ENCODE data around the gene TASL.
"Not testable (repeated sequence)": the region's sequence is repeated elsewhere in the genome, so short reads cannot be mapped to it uniquely, and the experiment has no call there.

TASL gene, protein sequence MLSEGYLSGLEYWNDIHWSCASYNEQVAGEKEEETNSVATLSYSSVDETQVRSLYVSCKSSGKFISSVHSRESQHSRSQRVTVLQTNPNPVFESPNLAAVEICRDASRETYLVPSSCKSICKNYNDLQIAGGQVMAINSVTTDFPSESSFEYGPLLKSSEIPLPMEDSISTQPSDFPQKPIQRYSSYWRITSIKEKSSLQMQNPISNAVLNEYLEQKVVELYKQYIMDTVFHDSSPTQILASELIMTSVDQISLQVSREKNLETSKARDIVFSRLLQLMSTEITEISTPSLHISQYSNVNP

DNA sequence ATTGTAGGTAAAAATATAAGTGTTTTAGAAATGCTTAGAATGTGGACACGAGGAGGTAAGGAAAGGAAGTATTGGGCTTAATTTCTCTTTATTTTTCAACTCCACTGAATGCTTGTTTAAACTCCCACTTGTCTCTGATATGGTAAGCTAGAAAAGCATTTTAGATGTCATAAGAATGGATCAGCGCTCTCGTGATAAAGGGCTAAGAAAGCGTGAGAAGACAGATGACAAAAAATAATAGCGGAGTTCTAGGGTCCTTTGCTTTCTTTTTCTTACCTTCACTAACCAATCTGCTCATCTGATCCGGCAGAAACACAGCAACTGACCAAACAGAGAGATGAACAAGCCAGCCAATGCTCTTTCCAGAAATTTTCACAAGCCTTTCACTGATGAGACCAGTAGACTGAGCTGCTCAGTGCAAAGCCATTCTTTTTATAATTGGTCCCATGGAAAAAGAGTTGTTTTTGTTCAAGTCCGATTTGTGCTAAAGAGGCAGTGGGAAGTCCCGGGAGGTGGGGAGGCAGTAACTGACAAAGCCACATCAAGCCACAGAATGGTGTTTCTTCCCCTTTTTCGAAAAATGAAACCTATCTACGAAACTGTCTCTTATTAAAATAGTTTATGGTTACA, at the start of gene TASL:
TSS of gene TASL (minus strand) at position 405 of the 630 bp plus-strand sequence. CDS start 17,411 bp downstream, outside the sequence.
- DNase-seq: no peak

DNA sequence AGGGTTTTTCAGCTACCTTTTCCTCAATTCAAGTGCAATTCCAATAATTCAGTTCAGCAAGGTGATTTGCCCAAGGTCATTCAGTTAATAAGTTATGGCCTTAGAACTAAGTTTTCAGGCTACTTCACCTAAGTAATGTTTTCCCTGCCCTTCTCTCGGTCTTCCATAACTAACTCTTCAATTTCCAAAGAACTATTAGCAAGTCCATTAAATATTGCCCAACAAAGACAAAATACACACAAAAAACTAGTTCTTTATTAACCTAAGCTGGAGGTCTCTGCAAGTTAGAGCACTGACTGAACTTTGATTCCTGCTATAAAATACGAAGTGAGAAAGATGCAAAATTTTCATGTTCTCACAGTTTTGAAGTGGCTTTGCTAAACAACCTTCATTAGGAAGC, 48.8 kb upstream of the TASL start:
- DNase-seq: no peak

DNA sequence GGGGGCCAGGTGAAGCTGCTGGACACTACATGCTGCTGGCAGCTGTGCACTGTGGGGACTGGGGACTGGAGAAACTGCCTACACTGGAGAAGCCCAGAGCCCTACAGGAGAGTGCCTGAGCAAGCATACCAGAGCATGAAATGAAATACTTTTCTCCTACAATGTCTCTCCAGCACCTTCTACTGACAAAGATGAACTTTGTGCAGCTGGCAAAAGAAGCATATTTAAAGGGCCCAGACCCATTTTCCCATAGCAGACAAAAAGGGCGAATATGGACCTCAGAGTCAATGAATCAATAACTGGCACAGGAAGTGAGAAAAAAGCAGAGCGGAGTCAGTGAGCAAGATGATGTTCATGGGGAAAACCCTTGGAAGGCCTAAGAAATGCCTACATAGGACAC, 44.8 kb upstream of the TASL start:
- DNase-seq: no peak

DNA sequence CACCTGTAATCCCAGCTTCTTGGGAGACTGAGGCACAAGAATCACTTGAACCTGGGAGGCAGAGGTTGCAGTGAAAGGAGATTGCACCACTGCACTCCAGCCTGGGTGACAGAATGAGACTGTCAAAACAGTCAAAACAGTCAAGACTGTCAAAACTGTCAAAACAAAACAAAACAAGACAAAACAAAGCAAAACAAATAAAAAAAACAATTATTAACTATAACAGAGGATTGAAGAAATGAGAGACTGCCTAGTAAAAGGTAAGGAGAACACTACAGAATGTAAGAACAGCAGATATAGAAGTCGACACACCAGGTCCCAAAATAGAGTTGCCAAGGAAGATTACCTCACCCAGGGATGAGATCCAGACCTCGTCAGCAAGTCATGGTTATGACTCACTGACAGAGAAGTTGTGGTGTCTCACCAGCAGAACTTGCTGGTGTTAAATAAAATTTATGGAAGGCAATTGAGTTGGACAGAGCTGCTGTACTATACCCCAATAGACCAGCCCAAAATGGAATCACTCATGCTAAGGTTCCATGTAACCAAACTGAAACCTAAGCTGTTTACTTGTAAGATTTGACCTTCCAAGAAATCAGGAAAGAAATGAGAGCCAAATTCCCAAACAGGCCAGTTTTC, 43.5 kb upstream of the TASL start:
- DNase-seq: no peak

DNA sequence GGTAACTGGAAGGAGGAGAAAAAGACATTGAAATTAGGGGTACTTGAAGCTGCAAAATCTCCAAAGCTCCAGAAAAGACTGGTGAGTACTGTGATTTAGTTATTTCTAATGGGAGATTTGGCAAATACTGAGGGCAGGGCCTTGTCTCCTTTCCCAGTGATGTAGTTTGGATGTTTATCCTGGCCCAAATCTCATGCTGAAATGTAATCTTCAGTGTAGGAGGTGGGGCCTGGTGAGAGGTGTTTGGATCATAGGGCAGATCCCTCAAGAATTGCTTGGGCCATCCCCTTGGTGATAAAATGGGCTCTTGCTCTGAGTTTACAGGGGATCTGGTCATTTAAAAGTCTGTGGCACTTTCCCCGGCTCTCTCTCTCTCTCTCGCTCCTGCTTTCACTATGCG, 42.6 kb upstream of the TASL start:
- no peak for DNase-seq

DNA sequence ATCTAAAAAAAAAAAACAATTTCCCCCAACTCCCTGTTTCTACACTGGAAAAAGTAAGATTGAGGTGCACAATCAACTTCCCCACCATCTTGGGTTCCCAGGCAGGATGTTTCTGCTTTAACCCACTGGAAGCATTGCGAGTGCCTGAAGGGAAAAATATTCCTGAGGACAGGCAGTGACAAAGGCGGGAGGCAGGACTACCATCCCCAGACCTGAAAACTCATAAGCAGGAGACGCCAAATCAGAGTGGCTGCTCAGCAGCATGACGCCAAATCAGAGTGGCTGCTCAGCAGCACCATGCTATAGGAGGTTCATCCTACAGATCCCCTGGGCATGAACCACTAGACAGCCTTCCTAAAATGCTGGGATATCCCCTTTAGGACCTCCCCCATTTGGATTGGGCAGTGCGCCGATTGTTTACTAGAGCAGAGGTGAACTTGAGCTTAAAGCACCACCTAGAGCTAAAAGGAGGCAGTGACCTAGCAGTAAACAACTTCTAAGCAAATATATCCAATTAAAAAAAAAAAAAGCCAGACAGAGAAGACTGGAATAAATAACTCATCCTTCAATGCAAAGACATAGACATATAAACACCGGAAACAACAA, 40.7 kb upstream of the TASL start:
- no peak for DNase-seq

DNA sequence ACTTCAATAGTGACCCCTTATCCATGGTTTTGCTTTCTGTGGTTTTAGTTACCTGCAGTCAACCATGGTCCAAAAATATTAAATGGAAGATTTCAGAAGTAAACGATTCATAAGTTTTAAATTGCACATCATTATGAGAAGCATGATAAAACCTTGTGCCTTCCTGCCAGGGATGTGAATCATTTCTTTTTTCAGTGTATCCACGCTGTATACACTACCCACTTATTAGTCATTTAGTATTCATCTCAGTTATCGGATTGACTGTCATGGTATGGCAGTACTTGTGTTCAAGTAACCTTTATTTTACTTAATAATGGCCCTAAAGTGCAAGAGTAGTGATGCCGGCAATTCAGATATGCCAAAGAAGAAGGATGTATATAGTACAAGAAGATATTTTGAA, 37.7 kb upstream of the TASL start:
- DNase-seq: no peak

DNA sequence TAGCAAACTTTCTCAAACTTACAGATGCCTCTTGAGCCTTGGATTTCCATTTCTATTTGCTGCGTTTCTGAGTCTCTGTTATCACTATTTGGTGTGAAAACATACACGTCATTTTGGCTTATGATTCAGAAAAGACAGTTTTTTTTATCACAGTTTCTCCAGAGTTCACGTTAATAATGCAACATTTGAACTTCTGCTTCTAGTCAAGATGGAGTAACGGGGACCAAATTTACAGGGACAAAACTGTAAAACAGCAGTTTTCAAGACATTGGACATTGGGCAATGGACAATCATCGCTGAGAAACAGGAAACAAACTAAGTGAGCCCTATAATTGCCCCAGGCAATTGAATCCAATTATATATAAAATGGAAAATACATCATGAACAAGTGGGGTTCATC, 36.2 kb upstream of the TASL start:
- no peak for DNase-seq

DNA sequence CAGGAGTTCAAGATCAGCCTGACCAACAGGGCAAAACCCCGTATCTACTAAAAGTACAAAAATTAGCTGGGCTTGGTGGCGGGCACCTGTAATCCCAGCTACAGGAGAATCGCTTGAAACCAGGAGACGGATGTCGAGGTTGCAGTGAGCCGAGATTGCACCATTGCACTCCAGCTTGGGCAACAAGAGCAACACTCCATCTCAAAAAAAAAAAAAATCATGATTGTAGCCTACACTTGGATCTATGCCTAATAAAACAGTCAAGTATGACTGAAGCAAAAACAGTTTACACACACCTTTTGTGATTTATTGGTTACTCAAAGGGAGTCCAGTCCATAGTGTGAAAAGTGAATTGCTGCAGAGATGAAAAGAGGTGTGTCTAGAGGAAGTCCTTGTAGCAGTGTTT, 34.7 kb upstream of the TASL start:
- DNase-seq: no peak

DNA sequence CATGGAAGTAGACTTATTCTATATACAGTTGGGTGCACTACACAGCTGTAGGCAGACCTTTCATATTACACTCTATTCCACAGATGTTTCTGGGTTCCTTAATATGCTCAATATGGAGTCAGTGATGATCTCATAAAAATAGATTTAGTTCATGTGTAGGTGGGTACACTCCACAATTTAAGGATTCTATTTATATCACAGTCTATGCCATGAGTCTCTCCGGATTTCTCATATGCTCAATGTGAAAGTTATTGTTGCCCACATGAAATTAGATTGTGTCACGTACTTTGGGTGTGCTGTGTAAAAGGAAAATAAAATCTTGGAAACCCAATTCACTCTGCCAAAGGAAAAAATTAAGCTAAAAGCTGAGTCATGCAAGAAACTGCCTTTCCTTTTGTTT, 32.5 kb upstream of the TASL start:
- no peak for DNase-seq

DNA sequence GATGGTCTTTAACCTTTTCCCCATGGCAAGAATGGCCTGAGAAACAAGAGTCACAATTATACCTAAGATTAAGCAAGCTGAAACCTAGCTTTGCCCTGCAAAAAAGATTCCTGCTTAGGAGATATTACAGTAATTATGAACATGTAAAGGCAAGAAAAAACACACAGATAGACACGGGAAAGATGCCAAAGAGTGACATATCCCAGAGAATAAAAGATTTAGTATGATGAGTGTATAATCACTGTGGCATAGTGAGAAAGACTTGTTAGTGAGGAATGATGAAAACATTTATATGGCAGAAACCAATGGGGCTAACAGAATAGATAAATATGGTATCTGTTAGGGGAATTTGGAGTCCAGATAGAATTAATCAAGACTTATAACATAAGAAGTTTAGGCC, 29.6 kb upstream of the TASL start:
- DNase-seq: no peak

DNA sequence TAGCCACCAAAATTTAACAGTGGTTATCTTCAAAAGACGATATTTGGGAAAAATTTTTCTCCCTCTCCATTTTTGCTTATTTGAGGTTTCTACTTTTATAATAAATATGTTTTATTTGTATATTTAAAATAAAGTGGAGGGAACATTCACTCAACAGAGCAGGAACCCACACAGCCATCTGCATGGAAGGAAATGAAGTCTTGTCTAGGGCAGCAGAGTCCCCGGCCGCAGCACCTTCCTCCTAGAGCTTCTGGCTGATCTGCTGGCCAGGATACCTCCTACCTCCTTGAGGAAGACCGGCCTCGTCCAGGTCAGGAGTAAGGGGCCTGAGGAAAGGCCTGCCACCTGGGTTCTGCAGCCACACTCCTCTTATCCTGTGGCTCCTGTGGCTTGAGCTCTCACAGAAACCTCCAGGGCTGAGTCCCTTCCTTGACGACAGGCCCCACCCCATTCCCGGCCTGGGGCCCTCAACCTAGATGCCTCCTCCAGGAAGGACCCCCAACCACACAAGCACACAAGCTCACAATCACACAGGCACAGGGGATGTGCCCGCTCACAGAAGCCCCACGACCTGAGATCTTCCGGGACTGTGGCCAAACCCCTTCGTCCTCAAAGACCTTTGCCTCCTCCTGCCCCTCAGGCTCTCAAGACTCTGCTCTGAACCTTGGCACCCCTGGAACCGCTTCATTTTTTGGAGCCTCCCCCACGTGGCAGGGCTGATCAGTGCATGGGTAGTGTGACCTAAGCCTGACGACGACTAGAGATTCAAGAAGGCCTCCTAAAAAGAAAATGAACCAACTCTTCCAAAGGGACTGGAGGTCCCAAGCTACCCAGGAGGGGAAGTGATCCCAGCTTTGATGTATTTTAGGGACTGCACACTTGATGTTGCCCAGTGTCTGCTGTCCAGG, 23.0 kb upstream of the TASL start:
- not testable (repeated sequence) for DNase-seq

DNA sequence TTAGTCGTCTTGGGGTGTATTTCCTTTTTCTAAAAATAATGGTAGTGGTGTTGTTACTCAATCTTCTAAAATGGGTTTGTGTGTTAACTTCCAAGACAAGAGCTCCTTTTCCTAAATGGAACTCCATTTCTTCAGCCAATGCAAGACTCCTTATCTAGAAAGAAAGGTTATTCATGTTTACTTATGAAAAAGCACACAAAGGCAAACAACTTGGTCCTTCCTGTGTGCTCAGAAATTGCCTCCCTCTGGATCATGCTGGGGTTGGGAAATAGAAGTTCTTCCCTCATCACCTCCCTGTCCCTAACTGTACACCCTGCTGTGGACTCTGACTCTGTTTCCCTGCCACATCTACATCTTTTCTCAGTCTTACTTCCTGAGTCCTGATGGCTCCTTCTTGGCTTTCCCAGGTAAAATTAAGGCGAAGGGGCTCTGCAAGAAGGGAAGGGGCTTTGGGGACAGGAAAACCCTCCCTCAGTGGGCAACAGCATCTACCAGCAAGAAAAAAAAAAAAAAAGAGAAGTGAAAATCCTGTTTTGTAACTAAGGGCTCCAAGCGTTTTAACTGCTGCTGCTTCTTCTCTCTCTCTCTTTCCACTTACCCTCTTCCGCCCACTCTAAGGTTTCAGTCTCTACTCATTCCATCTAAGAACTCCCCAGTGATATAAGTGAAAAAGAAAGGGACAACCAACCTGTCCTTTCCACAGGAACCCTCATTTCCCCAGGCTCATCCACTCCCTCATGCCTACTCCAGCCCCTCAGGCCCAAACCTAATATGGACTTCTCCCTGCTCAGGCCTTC, 19.8 kb upstream of the TASL start:
- DNase-seq: no peak

DNA sequence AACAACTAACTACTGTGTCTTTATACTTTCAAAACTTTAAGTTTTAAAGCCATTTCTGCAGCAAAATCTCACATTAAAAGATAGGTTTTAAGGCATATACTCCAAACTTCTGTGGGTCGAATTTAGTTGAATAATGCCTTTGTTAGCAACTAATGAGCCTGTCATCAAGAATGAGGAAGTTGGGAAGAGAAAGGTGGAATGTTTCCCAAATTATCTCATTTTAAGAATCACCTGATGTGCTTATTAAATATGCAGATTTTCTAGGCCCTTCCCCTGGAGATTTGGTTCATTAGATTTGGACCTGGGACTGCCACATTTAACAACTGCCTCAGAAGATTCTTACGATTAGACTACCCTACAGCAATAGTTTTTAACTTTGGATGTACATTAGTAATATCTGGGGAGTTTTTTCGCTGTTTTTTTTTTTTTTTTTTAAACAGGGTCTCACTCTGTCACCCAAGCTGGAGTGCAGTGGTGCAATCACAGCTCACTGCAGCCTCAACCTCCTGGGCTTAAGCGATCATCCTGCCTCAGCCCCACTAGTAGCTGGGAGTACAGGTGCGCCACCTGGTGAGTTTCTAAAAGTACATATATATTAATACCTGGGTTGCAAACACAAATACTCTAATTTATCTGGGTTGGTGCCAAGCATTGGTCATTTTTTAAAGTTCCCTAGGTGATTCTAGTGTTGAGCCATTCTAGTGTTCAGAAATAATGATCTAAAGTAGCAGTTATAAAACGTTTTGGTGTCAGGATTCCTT, 16.1 kb upstream of the TASL start:
- DNase-seq: no peak

DNA sequence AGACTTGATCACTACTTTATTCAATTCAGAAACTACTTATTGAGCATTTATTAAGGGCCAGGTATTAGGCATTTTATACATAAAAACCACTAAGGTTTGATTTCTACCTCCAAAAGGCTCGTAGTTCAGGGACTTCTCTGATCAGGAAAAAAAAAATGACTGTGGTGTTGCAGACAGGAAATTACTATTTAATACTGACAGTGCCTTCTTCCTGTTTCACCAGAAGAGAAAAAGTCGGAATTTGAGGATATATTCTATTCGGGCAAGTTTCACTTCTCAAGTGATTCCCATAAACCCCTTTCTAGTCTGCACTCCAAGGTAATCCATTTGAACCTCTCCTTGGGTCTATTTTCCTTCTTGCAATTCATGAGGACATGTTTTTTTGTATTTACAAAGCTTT, 15.3 kb upstream of the TASL start:
- no peak for DNase-seq

DNA sequence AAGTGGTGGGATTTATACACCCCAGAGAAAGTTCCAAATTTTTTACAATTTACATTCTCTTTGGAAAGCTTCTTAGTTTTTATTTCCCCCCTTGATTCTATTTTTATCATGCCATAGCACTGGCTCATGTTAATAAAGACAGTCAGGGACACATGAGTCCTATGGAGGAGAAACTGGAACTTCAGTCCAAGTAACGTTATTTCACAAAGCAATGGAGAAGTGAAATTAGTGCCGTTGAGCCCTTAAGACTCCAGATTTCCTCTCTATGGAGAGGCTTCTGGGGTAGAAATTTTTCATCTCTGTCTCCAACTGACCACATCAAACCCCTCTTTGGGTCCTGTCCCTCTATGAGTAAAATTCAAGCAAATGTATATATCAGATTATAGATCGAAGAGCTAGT, 12.8 kb upstream of the TASL start:
- no peak for DNase-seq

DNA sequence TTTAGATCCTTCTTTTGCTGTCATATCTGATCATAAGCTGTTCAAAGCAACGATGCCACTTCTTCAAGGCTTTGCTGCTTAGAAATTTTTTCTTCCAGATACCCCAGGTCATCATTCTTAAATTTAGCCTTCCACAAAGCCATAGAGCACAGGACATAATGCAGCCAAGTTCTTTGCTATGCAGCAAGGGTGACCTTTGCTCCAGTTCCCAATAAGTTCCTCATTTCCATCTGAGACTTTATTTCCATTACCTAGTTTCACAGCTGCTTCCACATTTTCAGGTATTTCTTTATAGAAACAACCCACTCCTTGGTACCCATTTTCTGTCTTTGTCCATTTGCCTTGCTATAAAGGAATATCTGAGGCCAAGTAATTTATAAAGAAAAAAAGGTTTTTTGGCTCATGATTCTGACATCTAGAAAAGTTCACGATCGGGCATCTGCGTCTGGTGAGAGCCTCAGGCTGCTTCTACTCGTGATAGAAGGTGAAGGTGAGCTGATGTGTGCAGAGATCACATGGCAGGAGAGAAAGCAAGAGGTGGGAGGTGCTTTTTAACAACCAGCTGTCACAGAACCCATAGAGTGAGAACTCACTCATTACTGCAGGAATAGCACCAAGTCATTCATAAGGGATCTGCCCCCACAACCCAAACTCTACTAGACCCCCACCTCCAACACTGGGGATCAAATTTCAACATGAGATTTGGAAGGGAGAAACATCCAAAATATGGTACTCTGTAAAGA, 11.8 kb upstream of the TASL start:
- DNase-seq: no peak

DNA sequence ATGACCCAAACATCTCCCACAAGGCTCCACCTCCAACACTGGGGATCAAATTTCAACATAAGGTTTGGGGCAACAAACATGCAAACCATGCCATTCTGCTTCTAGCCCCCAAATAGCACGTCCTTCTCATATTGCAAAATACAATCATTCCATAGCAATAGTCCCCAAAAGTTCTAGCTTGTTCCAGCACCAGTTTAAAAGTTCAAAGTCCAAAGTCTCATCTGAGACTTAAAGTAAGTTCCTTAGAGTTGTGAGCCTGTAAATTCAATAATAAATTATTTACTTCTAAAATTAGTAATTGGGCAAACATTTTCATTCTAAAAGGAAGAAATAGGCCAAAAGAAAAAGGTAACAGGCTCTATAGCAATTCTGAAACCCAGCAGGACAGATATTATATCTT, 8.9 kb upstream of the TASL start:
- DNase-seq: no peak

DNA sequence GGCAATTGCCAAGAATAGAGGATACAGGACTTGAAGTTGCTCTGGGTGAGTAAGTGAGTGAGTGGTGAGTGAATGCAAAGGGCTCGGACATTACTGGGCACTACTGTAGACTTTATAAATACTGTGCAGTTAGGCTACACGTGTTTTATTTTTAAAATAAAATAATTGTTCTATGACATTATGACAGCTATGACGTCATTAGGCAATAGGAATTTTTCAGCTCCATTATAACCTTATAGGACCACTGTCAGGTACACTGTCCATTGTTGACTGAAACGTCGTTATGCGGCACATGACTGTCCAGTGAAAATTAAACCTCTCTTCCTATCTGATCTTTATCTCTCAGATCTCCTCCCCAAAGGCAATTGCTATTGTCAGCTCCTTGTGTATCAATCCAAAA, 5.1 kb upstream of the TASL start:
- DNase-seq: no peak

DNA sequence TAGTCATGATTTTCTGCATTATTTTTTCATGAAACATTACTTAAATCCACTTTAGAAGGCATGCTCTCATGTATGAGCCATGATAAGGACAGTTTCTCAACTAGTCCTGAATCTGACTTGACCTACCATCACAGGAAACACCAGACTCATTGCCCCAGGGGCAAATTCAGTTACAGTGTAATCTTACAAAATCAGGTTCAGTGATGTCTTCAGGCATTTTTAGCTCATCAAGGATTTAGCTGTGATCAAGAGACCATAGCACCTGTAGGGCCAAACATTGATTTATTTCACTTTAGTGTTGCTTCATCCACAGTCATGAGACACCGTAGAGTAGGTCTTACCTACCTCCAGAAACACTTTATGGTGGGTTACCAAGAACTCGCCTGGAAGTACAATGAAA, 3.1 kb upstream of the TASL start:
- no peak for DNase-seq

DNA sequence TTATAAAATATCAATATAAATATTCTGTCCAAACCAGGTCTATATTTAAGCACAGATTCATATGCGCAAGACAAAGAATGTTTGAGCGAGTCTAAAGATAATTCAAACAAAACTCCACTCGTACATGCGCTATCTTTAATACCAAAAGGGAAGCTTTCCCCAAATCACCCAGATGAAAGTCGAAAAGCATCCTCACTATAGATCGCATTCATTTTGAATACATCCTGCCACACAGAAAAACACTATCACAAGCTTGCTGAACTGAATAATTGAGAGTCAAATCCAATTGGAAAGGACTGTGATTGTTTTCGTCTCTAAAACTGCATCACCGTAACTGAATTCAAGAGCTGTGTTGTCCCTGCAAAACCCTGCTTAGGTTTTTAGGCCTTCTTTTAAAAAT, 685 bp downstream of the TASL start:
- no peak for DNase-seq

Data from activated effector memory CD4-positive, alpha-beta T cell treated with Interleukin-2 at 50 U/mL for 16 hours (primary cell).